IMR-90 (cell line): ENCODE measurements around the gene TBCC. TPM values are rescaled to one million over a fixed set of nuclear protein-coding genes. Genes with fewer than 3 reads are reported as not detected.

ENCODE experiments used
- ATAC-seq: fragments of 200-7000 bp; cut with Tn5 transposase; 2 replicates; pipeline ENCODE4 v1.9.1; 2020; ENCODE audit warnings: low read depth, mild to moderate bottlenecking, moderate library complexity
- Bru-seq: library from RNA; stranded (reverse); fragments of 400-500 nt; gene quantifications from one replicate; lab custom pipeline; 2021; lab: Mats Ljungman, UMichigan
- BruChase-seq, 2 experiments: library from RNA; stranded (reverse); fragments of 400-500 nt; gene quantifications; one replicate each; lab custom pipeline; 2021; lab: Mats Ljungman, UMichigan
- BruUV-seq: library from RNA; stranded (reverse); fragments of 400-500 nt; replicated peaks from 2 replicates; lab custom pipeline; 2021; lab: Mats Ljungman, UMichigan
- CTCF ChIA-PET: fragments of 300-600 bp; formaldehyde crosslinking; extraction: SDS; loops from one replicate; lab custom pipeline; 2021; ENCODE audit warnings: antibody characterized with exemption; lab: Yijun Ruan, JAX
- POLR2A ChIA-PET: fragments of 300-600 bp; sonication (Branson Sonifier 250); formaldehyde crosslinking; loops from one replicate; lab custom pipeline; 2022; ENCODE audit warnings: antibody characterized with exemption; ENCODE audit not compliant: unreplicated experiment; lab: Charles Lee
- DNase-seq: peaks from one replicate; pipeline ENCODE4 v3.0.0; 2013
- H2AFZ ChIP-seq: replicated peaks from 2 replicates; pipeline ENCODE3; 2013; ENCODE audit warnings: low read length, mild to moderate bottlenecking; ENCODE audit not compliant: poor library complexity
- H2AK5ac ChIP-seq: 2 replicates; pipeline ENCODE4 v1.6.1; 2013; ENCODE audit warnings: low read depth, low read length, inconsistent platforms
- H2AK9ac ChIP-seq: replicated peaks from 2 replicates; pipeline ENCODE3; 2013; ENCODE audit warnings: mild to moderate bottlenecking, low read depth, low read length, moderate library complexity; ENCODE audit not compliant: poor library complexity
- H2BK120ac ChIP-seq: 2 replicates; pipeline ENCODE4 v1.6.1; 2013; ENCODE audit warnings: low read depth, low read length, inconsistent platforms
- H2BK15ac ChIP-seq: 3 replicates; pipeline ENCODE4 v1.6.1; 2013; ENCODE audit warnings: low read depth, low read length, inconsistent platforms
- H2BK20ac ChIP-seq: 2 replicates; pipeline ENCODE4 v1.6.1; 2013; ENCODE audit warnings: low read depth, mild to moderate bottlenecking, inconsistent platforms, low read length, moderate library complexity
- H2BK5ac ChIP-seq: 2 replicates; pipeline ENCODE4 v1.6.1; 2013; ENCODE audit warnings: mild to moderate bottlenecking, low read depth, low read length, inconsistent platforms; ENCODE audit not compliant: poor library complexity, severe bottlenecking
- H3K14ac ChIP-seq: replicated peaks from 2 replicates; pipeline ENCODE4 v1.6.1; 2013; ENCODE audit warnings: low read depth, low read length, inconsistent platforms
- H3K18ac ChIP-seq: 2 replicates; pipeline ENCODE4 v1.6.1; 2013; ENCODE audit warnings: low read depth, low read length, control low read depth
- H3K23ac ChIP-seq: 2 replicates; pipeline ENCODE4 v1.6.1; 2013; ENCODE audit warnings: low read depth, low read length, inconsistent platforms
- H3K27ac ChIP-seq: 2 replicates; pipeline ENCODE4 v1.5.1; 2013; ENCODE audit warnings: mild to moderate bottlenecking, control low read depth, low read length; ENCODE audit not compliant: insufficient read depth
- H3K27me3 ChIP-seq: 2 replicates; pipeline ENCODE4 v1.6.1; 2013; ENCODE audit warnings: low read length; ENCODE audit not compliant: control insufficient read depth, insufficient read depth
- H3K36me3 ChIP-seq: 2 replicates; pipeline ENCODE4 v1.6.1; 2013; ENCODE audit warnings: low read length, mixed read lengths; ENCODE audit not compliant: control insufficient read depth, insufficient read depth
- H3K4ac ChIP-seq: 2 replicates; pipeline ENCODE4 v1.6.1; 2013; ENCODE audit warnings: low read depth, low read length, inconsistent platforms
- H3K4me1 ChIP-seq: 2 replicates; pipeline ENCODE4 v1.6.1; 2013; ENCODE audit warnings: low read length, mixed read lengths; ENCODE audit not compliant: control insufficient read depth, insufficient read depth
- H3K4me2 ChIP-seq: 2 replicates; pipeline ENCODE4 v1.6.1; 2013; ENCODE audit warnings: low read depth, mild to moderate bottlenecking, control low read depth, low read length, moderate library complexity
- H3K4me3 ChIP-seq: 2 replicates; pipeline ENCODE4 v1.5.1; 2013; ENCODE audit warnings: low read depth, mild to moderate bottlenecking, control low read depth, low read length, moderate library complexity; ENCODE audit not compliant: insufficient read depth
- H3K56ac ChIP-seq: 2 replicates; pipeline ENCODE4 v1.6.1; 2013; ENCODE audit warnings: low read length, inconsistent platforms; ENCODE audit not compliant: insufficient read depth; ENCODE audit errors: extremely low read depth
- H3K79me1 ChIP-seq, 2 experiments: 2 replicates each; pipeline ENCODE4 v1.6.1; 2013; ENCODE audit warnings: low read length in 2 of 2, inconsistent platforms in 1 of 2, low read depth in 1 of 2
- H3K9ac ChIP-seq: 2 replicates; pipeline ENCODE4 v1.6.1; 2013; ENCODE audit warnings: low read depth, low read length, control low read depth
- H3K9me1 ChIP-seq: 2 replicates; pipeline ENCODE4 v1.6.1; 2013; ENCODE audit warnings: low read length, inconsistent platforms; ENCODE audit not compliant: insufficient read depth
- H3K9me3 ChIP-seq: 2 replicates; pipeline ENCODE4 v1.6.1; 2013; ENCODE audit warnings: low read length; ENCODE audit not compliant: control insufficient read depth, insufficient read depth
- H4K20me1 ChIP-seq: 2 replicates; pipeline ENCODE4 v1.6.1; 2013; ENCODE audit warnings: low read length, inconsistent platforms; ENCODE audit not compliant: insufficient read depth
- H4K5ac ChIP-seq: 2 replicates; pipeline ENCODE4 v1.6.1; 2013; ENCODE audit warnings: mild to moderate bottlenecking, low read depth, low read length, control low read depth
- H4K8ac ChIP-seq, 2 experiments: 2 replicates each; pipeline ENCODE4 v1.6.1; 2013; ENCODE audit warnings: low read depth in 2 of 2, low read length in 2 of 2, control low read depth in 1 of 2, inconsistent platforms in 1 of 2
- H4K91ac ChIP-seq: 2 replicates; pipeline ENCODE4 v1.6.1; 2013; ENCODE audit warnings: low read depth, low read length, inconsistent platforms; ENCODE audit not compliant: insufficient read depth
- BHLHE40 ChIP-seq: fragments of 150-350 bp; IDR thresholded peaks from 2 replicates; pipeline ENCODE4 v1.6.1; 2016; ENCODE audit warnings: mild to moderate bottlenecking, low read depth, low read length
- CEBPB ChIP-seq: IDR thresholded peaks from 2 replicates; pipeline ENCODE4 v1.6.1; 2012; ENCODE audit warnings: low read depth, low read length, improper control_type of control experiment
- CHD1 ChIP-seq: IDR thresholded peaks from 2 replicates; pipeline ENCODE4 v1.6.1; 2012; ENCODE audit warnings: low read depth, low read length, improper control_type of control experiment
- CTCF ChIP-seq: conservative IDR thresholded peaks from 2 replicates; pipeline ENCODE4 v1.5.1; 2012; ENCODE audit warnings: mild to moderate bottlenecking, low read depth, low read length, improper control_type of control experiment
- MAFK ChIP-seq: IDR thresholded peaks from 2 replicates; pipeline ENCODE4 v1.6.1; 2012; ENCODE audit warnings: low read depth, low read length, improper control_type of control experiment
- MAZ ChIP-seq: IDR thresholded peaks from 2 replicates; pipeline ENCODE4 v1.6.1; 2012; ENCODE audit warnings: low read depth, mild to moderate bottlenecking, low read length, improper control_type of control experiment, moderate library complexity, borderline replicate concordance
- MXI1 ChIP-seq: IDR thresholded peaks from 2 replicates; pipeline ENCODE4 v1.6.1; 2012; ENCODE audit warnings: low read depth, mild to moderate bottlenecking, low read length, moderate library complexity, borderline replicate concordance
- POLR2A ChIP-seq: IDR thresholded peaks from 2 replicates; pipeline ENCODE4 v1.6.1; 2012; ENCODE audit warnings: mild to moderate bottlenecking, low read depth, low read length
- RCOR1 ChIP-seq: IDR thresholded peaks from 2 replicates; pipeline ENCODE4 v1.6.1; 2012; ENCODE audit warnings: mild to moderate bottlenecking, low read length, improper control_type of control experiment; ENCODE audit not compliant: insufficient replicate concordance
- WGBS, 2 experiments: methylation state at CpG; one replicate each; pipeline versions ENCODE4 v1.1.5 to v1.1.7; 2013; ENCODE audit warnings: missing lambda C conversion rate in 2 of 2; ENCODE audit not compliant: insufficient read length in 1 of 2; ENCODE audit errors: extremely low coverage in 2 of 2; 5-methylcytosine and 5-hydroxymethylcytosine counted together
- dilution Hi-C: fragments of 300-500 bp; cut with HindIII; formaldehyde crosslinking; loops from one replicate; pipeline ENCODE4 v1.14.3; 2018; ENCODE audit warnings: low sequenced_read_pairs; ENCODE audit not compliant: unreplicated experiment
- in situ Hi-C: fragments of 300-500 bp; cut with MboI; formaldehyde crosslinking; loops from 3 replicates; pipeline ENCODE4 v1.14.3; 2019; ENCODE audit warnings: low sequenced_read_pairs, inconsistent platforms, mixed read lengths
- intact Hi-C: fragments of 100-400 bp; cut with micrococcal nuclease; formaldehyde crosslinking; loops from 2 replicates; pipeline ENCODE4 v1.10.0; 2022
- long read RNA-seq: library from polyadenylated mRNA; unstranded; transcript quantifications from one replicate; pipeline ENCODE4 v2.0.0, GENCODE V29; 2021; ENCODE audit not compliant: unreplicated experiment
- polyA plus RNA-seq, 3 experiments: library from polyadenylated mRNA; depleted of rRNA; stranded (reverse); fragments of >200 nt; gene quantifications; 2 replicates each; pipeline ENCODE4 v1.2.3, GENCODE V29; 2012; ENCODE audit warnings: low replicate concordance in 1 of 3
- total RNA-seq: library from RNA; depleted of rRNA; stranded (reverse); fragments of >200 nt; gene quantifications from 2 replicates; pipeline ENCODE4 v1.2.3, GENCODE V29; 2012; rRNA removed

TBCC gene
- total RNA-seq (32.6 and 33.9 TPM in 2 replicates), polyA plus RNA-seq (2012; rRNA removed) (20.2 and 23.0 TPM in 2 replicates), Bru-seq, nascent RNA (percentile 68 among the genes with signal in this experiment), BruChase-seq, experiment 1, labeled RNA remaining after a 6-hour chase (percentile 58 among the genes with signal in this experiment), BruChase-seq, experiment 2, labeled RNA remaining after a 2-hour chase (percentile 84 among the genes with signal in this experiment)
- 15.0 and 20.0 TPM in 2 replicates for polyA plus RNA-seq (2012; cell fraction: cytosol; rRNA removed)
- polyA plus RNA-seq (2012; cell fraction: nucleus; rRNA removed; ENCODE audit: low replicate concordance) = 8.4 and 10.7 TPM in 2 replicates
- long read RNA-seq, transcript TBCC-201 (1 exons, 1,616 nt) = major isoform, 41 of 41 reads
- long read RNA-seq, partial matches to known transcripts = 0 of 41 reads
- long read RNA-seq, other reads (novel, unspliced or antisense) = 0 of 41 reads

- H3K79me1 ChIP-seq = peaks cover 7 to 48% of the 10 kb centered on the region in 2 experiments
- peak within 1 kb of the TSS; percentile 85 for H4K91ac ChIP-seq
- H3K56ac ChIP-seq = peak within 1 kb of the TSS; percentile 98
- H3K9me1 ChIP-seq = peaks cover 10% of the 10 kb centered on the region; the same call in 1 of the 2 replicates
- peak within 1 kb of the TSS; percentile 94 for H3K4ac ChIP-seq
- peaks cover 8% of the 10 kb centered on the region for H3K4me1 ChIP-seq
- peak within 1 kb of the TSS; percentile 68 for H3K4me3 ChIP-seq
- peak within 1 kb of the TSS; percentile 84 for H2AK5ac ChIP-seq
- ChIA-PET CTCF (interaction anchor here (1.2 to 2.4 kb wide), 2 partner anchors 20 to 198 kb away, joined by 3 to 6 read pairs; no protein-coding TSS in a partner anchor), POLR2A (interaction anchor here (0.6 to 2.0 kb wide), 4 partner anchors 21 to 546 kb away, joined by 3 to 13 read pairs (median 6); partner anchors contain the start of genes BICRAL and RPL7L1)
- no peaks in the 10 kb centered on the region for H3K9me3 ChIP-seq
- dilution Hi-C loops = no loop called here
- peak within 1 kb of the TSS; percentile 99 for H3K27ac ChIP-seq
- H4K8ac ChIP-seq = peak within 1 kb of the TSS; percentile 81 to 95
- H4K5ac ChIP-seq = peak within 1 kb of the TSS; percentile 85
- H2BK5ac ChIP-seq = peak within 1 kb of the TSS; percentile 95
- intact Hi-C loops = loop anchor here (1.0 kb wide), 3 partner anchors 36 to 133 kb away; partner anchors contain the start of genes BICRAL and RPL7L1
- DNase-seq = peak; percentile 99
- TF ChIP-seq CEBPB (no peak), MAZ (peak; percentile 45; the same call in 1 of the 2 replicates), RCOR1 (no peak), MXI1 (peak; percentile 50; the same call in 1 of the 2 replicates), CTCF (no peak), POLR2A (peak; percentile 97), BHLHE40 (peak; percentile 44; the same call in 1 of the 2 replicates), CHD1 (peak; percentile 92), MAFK (no peak)
- H2BK120ac ChIP-seq = peak within 1 kb of the TSS; percentile 85
- WGBS, 2 experiments = 1% methylated on average over 38 of the region's 57 CpGs; no CpG with 5 or more reads in 1 of the 2 experiments
- in situ Hi-C loops = no loop called here
- H2AFZ ChIP-seq = peak within 1 kb of the TSS; percentile 96
- peak within 1 kb of the TSS; percentile 94 for H3K9ac ChIP-seq
- H3K23ac ChIP-seq = peak within 1 kb of the TSS; percentile 95
- peak within 1 kb of the TSS; percentile 95 for H3K14ac ChIP-seq
- BruUV-seq = TSS peak; percentile 91
- H2AK9ac ChIP-seq = peak within 1 kb of the TSS; percentile 100
- no peaks in the 10 kb centered on the region; the same call in 1 of the 2 replicates for H3K36me3 ChIP-seq
- peak; percentile 79 for ATAC-seq
- H3K27me3 ChIP-seq = no peaks in the 10 kb centered on the region
- peak within 1 kb of the TSS; percentile 27; the same call in 1 of the 3 replicates for H2BK15ac ChIP-seq
- peaks cover 18% of the 10 kb centered on the region for H4K20me1 ChIP-seq
- H3K18ac ChIP-seq = peak within 1 kb of the TSS; percentile 76; the same call in 1 of the 2 replicates
- H2BK20ac ChIP-seq = peak within 1 kb of the TSS; percentile 31; the same call in 1 of the 2 replicates
- H3K4me2 ChIP-seq = peak within 1 kb of the TSS; percentile 100
These were observed at the start of gene TBCC for GRCh38 chr6:42745640-42746462. TBCC (minus strand) TSS chr6:42746103; CDS start chr6:42746073, 30 bp downstream.
